OCI-LY7 (cell line): ENCODE results near the gene PSMD3. TPM values are rescaled to one million over a fixed set of nuclear protein-coding genes. Genes with fewer than 3 reads are reported as not detected.
A peak's percentile ranks its signal among the peaks of the same experiment; 100 is the strongest.

Experiments used
- BruUV-seq: library from RNA; stranded (reverse); fragments of 400-500 nt; replicated peaks from 2 replicates; lab custom pipeline; 2021; lab: Mats Ljungman, UMichigan
- CTCF ChIA-PET: fragments of 300-600 bp; sonication (Branson Sonifier 250); formaldehyde crosslinking; loops from one replicate; lab custom pipeline; 2022; ENCODE audit warnings: antibody characterized with exemption; ENCODE audit not compliant: unreplicated experiment; lab: Charles Lee
- POLR2A ChIA-PET: fragments of 300-600 bp; sonication (Branson Sonifier 250); formaldehyde crosslinking; loops from one replicate; lab custom pipeline; 2022; ENCODE audit warnings: antibody characterized with exemption; lab: Charles Lee
- DNase-seq: peaks from one replicate; pipeline ENCODE4 v3.0.0-alpha.2; 2015; ENCODE audit warnings: low spot score
- H2AFZ ChIP-seq: fragments of 200-600 bp; sonication (generic), shearing (Covaris generic); 2 replicates; pipeline ENCODE4 v1.6.1; 2014; ENCODE audit warnings: mild to moderate bottlenecking, antibody characterized with exemption, low read length, moderate library complexity
- H3K27ac ChIP-seq: fragments of 200-600 bp; sonication (generic); 2 replicates; pipeline ENCODE4 v1.5.1; 2014; ENCODE audit warnings: mixed run types, low read depth, mild to moderate bottlenecking, moderate library complexity, low read length, inconsistent platforms; ENCODE audit not compliant: poor library complexity, severe bottlenecking
- H3K36me3 ChIP-seq: fragments of 200-600 bp; sonication (generic); 2 replicates; pipeline ENCODE4 v1.6.1; 2014; ENCODE audit warnings: mild to moderate bottlenecking, antibody characterized with exemption, low read length, moderate library complexity, mixed read lengths; ENCODE audit not compliant: insufficient read depth
- H3K4me1 ChIP-seq: fragments of 200-600 bp; sonication (generic); 2 replicates; pipeline ENCODE4 v1.5.1; 2014; ENCODE audit warnings: mild to moderate bottlenecking, low read length; ENCODE audit not compliant: insufficient read depth, poor library complexity, severe bottlenecking
- H3K4me2 ChIP-seq: fragments of 200-600 bp; sonication (generic); 2 replicates; pipeline ENCODE4 v1.6.1; 2014; ENCODE audit warnings: mild to moderate bottlenecking, low read length
- H3K4me3 ChIP-seq: fragments of 200-600 bp; sonication (generic); 2 replicates; pipeline ENCODE4 v1.5.1; 2014; ENCODE audit warnings: mild to moderate bottlenecking, low read depth, low read length; ENCODE audit not compliant: poor library complexity, severe bottlenecking
- H3K79me2 ChIP-seq: fragments of 200-600 bp; sonication (generic); 2 replicates; pipeline ENCODE4 v1.6.1; 2016; ENCODE audit warnings: low read depth, mild to moderate bottlenecking, low read length, moderate library complexity, mixed read lengths; ENCODE audit not compliant: insufficient read depth
- H3K9me2 ChIP-seq: fragments of 200-600 bp; sonication (generic); 2 replicates; pipeline ENCODE4 v1.6.1; 2016; ENCODE audit warnings: mild to moderate bottlenecking, low read length, mixed read lengths; ENCODE audit not compliant: insufficient read depth
- H3K9me3 ChIP-seq: fragments of 200-600 bp; sonication (generic); 2 replicates; pipeline ENCODE4 v1.6.1; 2014; ENCODE audit warnings: mild to moderate bottlenecking, mixed run types, low read length, mixed read lengths
- H4K20me1 ChIP-seq: fragments of 200-600 bp; sonication (generic); 2 replicates; pipeline ENCODE4 v1.6.1; 2014; ENCODE audit warnings: mild to moderate bottlenecking, antibody characterized with exemption, low read length, moderate library complexity, mixed read lengths; ENCODE audit not compliant: insufficient read depth
- CTCF ChIP-seq: fragments of 200-600 bp; sonication (generic); conservative IDR thresholded peaks from 2 replicates; pipeline ENCODE4 v1.5.1; 2014; ENCODE audit warnings: mild to moderate bottlenecking, antibody characterized with exemption, low read length, moderate library complexity, mixed read lengths
- EZH2phosphoT487 ChIP-seq: fragments of 200-600 bp; sonication (generic); IDR thresholded peaks from 2 replicates; pipeline ENCODE4 v1.6.1; 2018; ENCODE audit warnings: low read depth, borderline replicate concordance, mild to moderate bottlenecking, mixed run types, antibody characterized with exemption, low read length, moderate library complexity, mixed read lengths
- intact Hi-C: fragments of 100-400 bp; cut with micrococcal nuclease; formaldehyde crosslinking; loops from one replicate; pipeline ENCODE4 v1.10.0; 2022; ENCODE audit not compliant: unreplicated experiment
- total RNA-seq, 2 experiments: library from RNA; depleted of rRNA in 1 of 2; stranded (reverse); fragments of >200 nt in 1 of 2; shearing (Covaris generic) in 1 of 2; gene quantifications; 2 replicates each; pipeline ENCODE4 v1.2.3, GENCODE V29; 2014 to 2022

PSMD3 gene
- total RNA-seq, 2 experiments from 2014 or later, result 149 to 150 TPM

GRCh38 chr17:40026816-40027613 is 46.4 kb downstream of the PSMD3 start:
- Histone ChIP-seq H3K27ac (no peak overlapping the region), H3K4me1 (no peaks in the 10 kb centered on the region), H3K4me2 (no peak overlapping the region), H3K4me3 (no peak overlapping the region), H3K9me2 (no peaks in the 10 kb centered on the region), H3K9me3 (no peaks in the 10 kb centered on the region), H3K36me3 (peaks cover 71% of the 10 kb centered on the region), H4K20me1 (no peaks in the 10 kb centered on the region), H3K79me2 (no peaks in the 10 kb centered on the region), H2AFZ (no peak overlapping the region)
- CTCF ChIA-PET, result interaction anchor here (0.6 to 1.1 kb wide), 2 partner anchors 9 to 10 kb away, joined by 3 to 5 read pairs; no protein-coding TSS in a partner anchor
- BruUV-seq, result no TSS peak
- intact Hi-C loops, result loop anchor here (1.0 to 5.0 kb wide), 2 partner anchors 14 to 50 kb away; no protein-coding TSS in a partner anchor
- POLR2A ChIA-PET, result interaction anchor here (0.7 kb wide), 1 partner anchor 19 kb away, joined by 3 read pairs; no protein-coding TSS in a partner anchor
- peak; percentile 94 for TF ChIP-seq CTCF
- no peak for TF ChIP-seq EZH2phosphoT487
- DNase-seq, result peak; percentile 85

DNA sequence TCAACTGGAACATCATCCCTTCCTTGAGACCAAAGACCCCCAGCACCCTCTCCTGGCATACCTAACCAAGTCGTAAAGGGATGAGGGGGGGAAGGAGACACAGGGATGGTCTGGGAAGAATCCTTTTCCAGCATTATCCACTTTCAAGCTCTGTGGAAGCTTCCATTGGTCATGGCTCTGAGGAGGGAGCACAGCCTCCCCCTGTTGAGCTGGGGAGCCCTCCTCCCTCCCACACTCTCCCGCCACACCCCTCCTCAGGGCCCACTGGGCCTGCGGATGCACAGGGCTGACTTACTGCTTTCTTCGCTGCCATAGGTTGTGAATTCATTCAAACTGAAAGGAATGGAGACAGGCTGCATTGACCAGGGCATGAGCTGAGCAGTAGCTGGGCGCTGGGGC is 47.0 kb downstream of the PSMD3 start:
- ChIA-PET CTCF (interaction anchor here (0.6 kb wide), 1 partner anchor 8 kb away, joined by 3 read pairs; no protein-coding TSS in a partner anchor), POLR2A (no interaction called here)
- no peak overlapping the region for H3K4me2 ChIP-seq
- H3K9me2 ChIP-seq, result no peaks in the 10 kb centered on the region
- no peaks in the 10 kb centered on the region for H3K9me3 ChIP-seq
- no peaks in the 10 kb centered on the region for H4K20me1 ChIP-seq
- H3K4me1 ChIP-seq, result no peaks in the 10 kb centered on the region
- no peak for DNase-seq
- intact Hi-C loops, result loop anchor here (1.0 to 5.0 kb wide), 2 partner anchors 14 to 50 kb away; no protein-coding TSS in a partner anchor
- H2AFZ ChIP-seq, result no peak overlapping the region
- TF ChIP-seq EZH2phosphoT487 (no peak), CTCF (no peak)
- no TSS peak for BruUV-seq
- H3K79me2 ChIP-seq, result no peaks in the 10 kb centered on the region
- H3K27ac ChIP-seq, result no peak overlapping the region
- no peak overlapping the region for H3K4me3 ChIP-seq
- peaks cover 73% of the 10 kb centered on the region for H3K36me3 ChIP-seq
